ENCODE measurements around the gene IWS1.
"Not testable (repeated sequence)": the region's sequence is repeated elsewhere in the genome, so short reads cannot be mapped to it uniquely, and the experiment has no call there.

IWS1 gene

DNA sequence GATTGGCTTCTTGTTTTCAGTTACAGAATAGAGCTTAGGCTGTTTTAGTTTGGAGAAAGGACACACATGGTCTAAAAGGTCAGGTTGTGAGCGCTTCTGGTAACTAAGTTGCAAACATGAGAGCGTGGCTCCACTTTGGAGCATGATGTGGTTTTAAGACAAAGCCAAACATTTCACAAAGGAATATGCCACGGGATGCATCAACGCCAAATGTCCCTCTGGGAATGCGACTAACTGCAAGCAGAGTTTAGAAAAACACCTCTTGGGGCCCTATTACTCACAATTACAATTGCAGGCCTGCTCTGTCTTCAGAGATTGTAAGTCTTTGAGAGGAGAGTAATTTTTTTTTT is 34.6 kb upstream of the IWS1 start:
- no peak for DNase-seq (ENCODE audit: low spot score)

DNA sequence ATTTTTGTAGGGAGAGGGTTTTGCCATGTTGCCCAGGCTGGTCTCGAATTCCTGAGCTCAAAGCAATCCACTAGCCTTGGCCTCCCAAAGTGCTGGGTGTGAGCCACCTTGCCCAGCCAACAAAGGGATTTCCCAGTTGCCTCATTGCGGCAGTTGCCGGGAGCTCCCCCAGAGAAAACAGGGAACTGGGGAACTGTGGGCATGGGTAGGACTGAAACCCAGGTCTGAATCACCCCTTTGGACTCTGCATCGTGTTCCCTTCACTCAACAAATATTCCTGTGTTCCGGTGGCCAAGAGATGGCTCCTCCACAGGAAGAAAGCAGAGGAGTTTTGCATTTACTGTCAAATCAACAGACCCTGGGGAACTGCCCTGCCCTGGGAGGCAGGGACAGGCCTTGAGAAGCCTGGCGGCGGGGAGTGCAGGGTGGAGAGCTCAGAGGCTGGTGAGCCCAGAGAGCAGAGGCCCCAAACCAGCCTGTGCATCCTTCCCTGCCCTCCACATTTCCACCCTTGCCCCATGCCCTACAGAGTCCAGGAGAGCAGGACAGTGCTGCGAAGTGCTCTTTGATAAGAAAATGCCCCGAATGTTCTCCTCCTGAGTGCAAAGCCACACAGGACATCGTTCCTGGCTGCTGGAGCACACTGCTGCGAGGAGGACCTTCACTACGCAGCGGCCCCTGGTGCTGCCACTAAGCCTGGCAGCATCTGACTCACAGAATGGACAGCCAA is 34.1 kb upstream of the IWS1 start:
- DNase-seq (ENCODE audit: low spot score): no peak

DNA sequence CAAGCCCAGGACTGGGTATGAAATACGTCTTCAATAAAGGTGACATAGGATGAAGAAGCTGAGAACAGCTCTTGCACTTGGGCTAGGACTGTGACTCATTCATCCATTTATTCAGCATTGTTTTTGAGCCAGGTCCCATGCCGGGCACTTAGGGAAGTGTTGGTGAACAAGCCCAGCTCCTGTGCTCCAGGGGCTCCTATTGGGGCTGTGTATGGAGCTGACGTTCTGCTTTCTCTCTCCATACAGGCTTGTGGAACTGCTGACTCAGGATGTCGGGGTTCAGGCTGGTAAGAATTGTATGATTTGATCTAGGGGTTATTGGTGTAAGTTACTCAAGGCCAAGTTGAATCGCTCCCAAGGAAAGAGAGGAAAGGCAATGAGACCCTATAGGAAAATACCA is 33.2 kb upstream of the IWS1 start:
- DNase-seq (ENCODE audit: low spot score): no peak

DNA sequence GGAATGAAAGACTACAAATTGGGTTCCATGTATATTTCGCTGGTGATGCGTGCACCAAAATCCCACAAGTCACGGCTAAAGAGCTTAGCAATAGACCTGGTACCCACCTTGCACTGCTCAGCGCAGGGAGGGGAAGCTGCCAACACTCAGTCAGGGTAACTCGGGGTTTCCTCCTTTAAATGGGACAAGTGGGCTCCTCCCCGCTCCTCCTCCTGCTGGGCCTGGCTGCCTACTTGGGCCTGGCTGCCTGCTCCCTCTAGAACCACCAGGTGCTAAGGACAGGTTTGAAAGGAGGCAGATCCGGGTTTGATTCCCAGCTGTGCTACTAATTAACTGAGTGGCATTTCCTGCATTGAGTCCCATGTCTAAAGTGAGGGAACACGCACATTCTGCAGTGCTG is 32.6 kb upstream of the IWS1 start:
- no peak for DNase-seq (ENCODE audit: low spot score)

- no peak for DNase-seq (ENCODE audit: low spot score)
Measured at GRCh38 chr2:127552846-127553245, 26.6 kb upstream of the IWS1 start.

DNA sequence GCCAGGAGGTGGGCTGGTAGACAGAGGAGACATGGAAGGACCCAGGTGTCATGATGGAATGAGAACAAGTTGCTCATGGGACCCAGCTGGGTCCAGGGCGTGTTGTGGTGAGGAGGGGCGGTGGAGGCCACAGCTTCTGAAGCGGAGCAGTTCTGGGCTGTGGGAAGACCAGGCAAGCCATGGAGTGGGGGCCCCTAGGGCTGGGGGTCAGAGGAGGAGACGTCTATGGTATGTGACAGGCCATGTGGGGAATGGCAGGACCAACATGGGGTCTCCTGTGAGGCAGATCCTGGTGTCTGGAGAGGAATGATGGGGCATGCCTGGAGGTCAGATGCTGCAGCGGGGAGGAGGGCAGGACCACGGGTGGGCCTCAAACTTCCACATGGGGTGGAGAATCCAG is 26.0 kb upstream of the IWS1 start:
- no peak for DNase-seq (ENCODE audit: low spot score)

- DNase-seq (ENCODE audit: low spot score): no peak
Measured at GRCh38 chr2:127551221-127551930, 25.1 kb upstream of the IWS1 start.

DNA sequence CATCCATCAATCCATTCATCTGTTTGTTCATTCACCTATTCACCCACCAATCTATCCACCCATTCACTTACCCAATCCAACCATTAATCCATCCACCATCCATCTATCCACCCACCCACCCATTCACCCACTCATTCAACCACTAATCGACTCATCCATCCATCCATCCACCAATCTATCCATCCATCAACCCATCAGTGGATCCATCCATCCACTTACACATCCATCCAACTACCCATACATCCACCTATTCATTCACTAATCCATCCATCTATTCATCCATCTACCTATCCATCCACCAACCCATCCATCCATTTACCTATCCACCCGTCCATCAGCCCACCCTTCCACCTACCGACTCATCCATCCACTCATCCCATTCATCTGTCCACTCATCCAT is 20.5 kb upstream of the IWS1 start:
- no peak for DNase-seq (ENCODE audit: low spot score)

- DNase-seq (ENCODE audit: low spot score): no peak
Measured at GRCh38 chr2:127545796-127546195, 19.5 kb upstream of the IWS1 start.

DNA sequence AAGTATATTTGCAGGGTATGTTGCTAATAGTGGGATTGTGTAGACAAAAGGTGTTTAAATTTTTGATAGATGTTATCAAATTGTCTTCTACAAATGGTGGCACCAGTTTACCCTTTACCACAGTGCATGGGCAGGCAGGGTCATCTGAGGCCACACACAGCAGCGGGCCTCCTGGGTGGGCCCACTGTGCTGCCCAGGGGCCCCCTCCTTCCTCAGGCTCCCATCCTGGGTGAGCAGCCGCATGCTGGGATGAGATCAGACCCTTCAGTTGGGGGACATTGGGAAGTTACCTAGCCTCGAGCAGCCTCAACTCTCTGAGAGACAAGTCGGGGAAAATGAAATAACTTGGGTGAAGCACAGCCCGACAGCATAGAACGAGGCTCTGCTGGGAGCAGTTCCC is 18.9 kb upstream of the IWS1 start:
- no peak for DNase-seq (ENCODE audit: low spot score)

GRCh38 chr2:127543013-127543501 is 16.8 kb upstream of the IWS1 start:
- DNase-seq (ENCODE audit: low spot score): not testable (repeated sequence)

DNA sequence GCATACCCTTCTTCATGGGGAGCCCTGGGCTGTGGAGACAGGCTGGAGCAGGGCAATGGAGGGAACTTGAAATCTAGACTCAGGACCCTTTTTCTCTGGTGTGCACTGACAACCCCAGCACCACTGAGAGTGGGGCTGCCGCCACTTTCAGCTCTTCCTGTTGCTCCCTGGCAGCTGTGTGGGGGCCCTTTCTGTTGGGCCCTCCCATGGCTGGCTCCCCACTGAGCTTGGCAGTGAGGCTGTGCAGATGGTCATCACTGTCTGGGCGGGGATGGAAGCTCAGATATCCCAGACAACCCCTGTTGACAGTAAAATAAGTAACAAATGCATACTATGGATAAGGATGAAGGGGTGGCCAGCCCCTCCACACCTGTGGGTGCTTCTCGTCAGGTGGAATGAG is 15.9 kb upstream of the IWS1 start:
- no peak for DNase-seq (ENCODE audit: low spot score)

DNA sequence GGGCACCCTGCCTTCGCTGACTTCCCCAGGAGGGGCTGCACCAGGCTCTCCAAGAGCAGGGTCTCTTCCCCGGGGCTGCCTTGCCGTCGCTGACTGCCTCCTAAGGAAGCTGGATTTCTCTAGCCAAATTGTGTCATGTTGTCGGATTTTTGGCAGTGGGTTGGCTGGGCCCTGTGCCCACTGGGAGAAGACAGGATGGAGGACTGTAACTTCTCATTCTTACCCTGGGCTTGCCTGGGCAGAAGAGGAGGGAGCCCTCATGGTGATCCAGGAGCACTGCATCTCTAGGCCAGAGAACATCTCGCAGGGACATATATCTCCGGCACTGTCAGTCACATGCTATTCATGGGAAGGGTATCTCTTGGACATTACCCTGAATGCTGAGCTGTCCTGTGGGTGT is 15.5 kb upstream of the IWS1 start:
- no peak for DNase-seq (ENCODE audit: low spot score)

- DNase-seq (ENCODE audit: low spot score): no peak
Measured at GRCh38 chr2:127537644-127538043, 11.4 kb upstream of the IWS1 start.

GRCh38 chr2:127536707-127537541 is 10.6 kb upstream of the IWS1 start:
- no peak for DNase-seq (ENCODE audit: low spot score)

- DNase-seq (ENCODE audit: low spot score): no peak
Measured at GRCh38 chr2:127535918-127536317, 9.6 kb upstream of the IWS1 start.

DNA sequence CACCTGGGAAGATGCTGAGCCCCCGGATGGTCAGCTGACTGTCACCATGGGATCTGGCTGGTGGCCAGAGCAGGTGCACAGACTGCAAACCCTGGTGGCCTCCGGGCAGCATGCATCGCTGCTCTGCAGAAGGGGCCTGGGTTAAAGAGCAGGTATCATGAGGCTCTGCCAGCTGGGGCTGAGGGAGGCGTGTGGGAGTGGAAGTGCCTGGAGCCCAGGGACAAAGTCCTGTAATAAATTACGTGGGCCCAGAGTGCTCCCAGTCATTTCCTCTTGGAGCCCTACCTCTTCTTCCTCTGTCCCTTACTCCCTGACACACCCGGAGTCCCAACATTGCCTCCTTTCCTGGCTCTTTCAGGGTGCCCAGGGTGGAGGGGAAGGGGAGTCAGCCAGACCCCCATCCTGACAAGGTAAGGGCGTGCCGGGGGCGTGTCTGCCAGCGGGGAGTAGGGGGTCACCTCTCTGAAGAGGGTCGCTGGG is 9.2 kb upstream of the IWS1 start, which contains the start of gene MYO7B:
Gene MYO7B (plus strand): TSS at position 262 of the 480 bp plus-strand sequence. CDS start 24,040 bp downstream, outside the sequence.
- no peak for DNase-seq (ENCODE audit: low spot score)

GRCh38 chr2:127532296-127532695 is 6.0 kb upstream of the IWS1 start:
- no peak for DNase-seq (ENCODE audit: low spot score)

GRCh38 chr2:127531221-127531648 is 4.9 kb upstream of the IWS1 start:
- no peak for DNase-seq (ENCODE audit: low spot score)

DNA sequence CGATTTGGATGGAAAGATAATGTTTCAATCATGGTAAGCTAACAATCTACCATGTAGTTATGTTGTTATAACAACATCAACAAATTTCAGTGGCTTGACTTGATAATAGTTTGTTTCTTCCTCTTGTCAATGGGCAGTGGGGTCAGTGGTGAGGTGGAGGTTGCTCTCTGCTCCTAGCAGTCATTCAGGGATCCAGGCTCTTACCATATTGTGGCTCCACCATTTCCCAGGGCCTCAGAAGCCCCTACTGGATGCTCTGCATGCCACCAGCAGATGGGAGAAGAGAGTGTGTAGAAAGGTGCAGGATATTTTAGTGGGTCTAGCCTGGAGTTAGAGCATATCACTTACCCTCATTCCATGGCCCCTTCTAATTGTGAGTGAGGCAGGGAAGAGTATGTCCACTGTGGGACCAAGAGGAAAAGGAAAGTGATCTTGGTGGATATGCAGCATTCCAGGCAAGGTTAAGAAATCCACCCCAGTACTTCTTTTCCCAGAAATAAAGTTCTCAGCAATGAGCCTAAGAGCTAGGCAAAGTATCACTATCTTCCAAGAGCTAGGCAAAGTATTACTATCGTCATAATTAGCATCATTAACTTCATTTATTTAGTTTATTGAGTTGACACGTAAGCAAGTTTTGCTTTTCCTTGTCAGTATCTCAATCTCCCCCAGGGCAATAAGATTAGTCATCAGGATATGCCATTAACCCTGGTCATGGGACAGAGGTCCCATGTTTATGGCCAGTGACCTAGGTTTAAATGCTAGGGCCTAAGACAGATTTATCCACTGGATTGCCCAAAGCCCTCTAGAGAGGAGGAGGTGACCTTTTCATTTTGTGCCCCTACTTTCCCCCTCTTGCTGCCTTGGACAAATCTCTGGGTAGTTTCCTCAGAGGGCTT is 4.2 kb upstream of the IWS1 start:
- DNase-seq (ENCODE audit: low spot score): no peak

DNA sequence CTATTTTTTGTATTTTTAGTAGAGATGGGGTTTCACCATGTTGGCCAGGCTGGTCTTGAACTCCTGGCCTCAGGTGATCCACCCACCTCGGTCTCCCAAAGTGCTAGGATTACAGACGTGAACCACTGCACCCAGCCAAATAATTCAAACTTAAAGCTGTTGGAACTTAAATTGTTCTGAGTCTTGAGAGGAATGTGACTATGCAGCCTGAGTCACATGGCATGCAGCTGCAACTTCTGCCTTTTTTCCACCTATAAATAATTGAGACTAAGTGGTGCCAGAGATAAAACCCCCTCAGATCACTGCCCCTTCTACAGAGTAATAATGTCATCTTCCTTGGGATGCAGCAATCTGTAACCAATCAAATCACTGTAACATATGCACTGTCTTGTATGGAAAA is 3.1 kb upstream of the IWS1 start:
- DNase-seq (ENCODE audit: low spot score): not testable (repeated sequence)

Measured in putamen (tissue), 1 donor.